ENCODE results near the gene GCM1.
"Not testable (repeated sequence)": the region's sequence is repeated elsewhere in the genome, so short reads cannot be mapped to it uniquely, and the experiment has no call there.

The GCM1 gene

GRCh38 chr6:53148684-53149083 lies at the start of gene GCM1:
GCM1 (minus strand) TSS chr6:53148841; CDS start chr6:53145632, 3,209 bp downstream.
- no peak for DNase-seq (ENCODE audit: extremely low read depth in 1 of 2, low read depth in 1 of 2)

- no peak for DNase-seq (ENCODE audit: extremely low read depth in 1 of 2, low read depth in 1 of 2)
Observed at GRCh38 chr6:53197553-53197952, 48.9 kb upstream of the GCM1 start.

GRCh38 chr6:53195048-53195447 lies 46.4 kb upstream of the GCM1 start:
- DNase-seq (ENCODE audit: extremely low read depth in 1 of 2, low read depth in 1 of 2) = no peak

- no peak for DNase-seq (ENCODE audit: extremely low read depth in 1 of 2, low read depth in 1 of 2)
Observed at GRCh38 chr6:53192682-53193188, 44.1 kb upstream of the GCM1 start.

- DNase-seq (ENCODE audit: extremely low read depth in 1 of 2, low read depth in 1 of 2) = no peak
Observed at GRCh38 chr6:53189554-53189953, 40.9 kb upstream of the GCM1 start.

GRCh38 chr6:53188833-53189232 lies 40.2 kb upstream of the GCM1 start:
- DNase-seq (ENCODE audit: extremely low read depth in 1 of 2, low read depth in 1 of 2) = no peak

- no peak for DNase-seq (ENCODE audit: extremely low read depth in 1 of 2, low read depth in 1 of 2)
Observed at GRCh38 chr6:53180678-53181077, 32.0 kb upstream of the GCM1 start.

GRCh38 chr6:53179961-53180651 lies 31.5 kb upstream of the GCM1 start:
- DNase-seq (ENCODE audit: extremely low read depth in 1 of 2, low read depth in 1 of 2) = no peak

- DNase-seq (ENCODE audit: extremely low read depth in 1 of 2, low read depth in 1 of 2) = no peak
Observed at GRCh38 chr6:53178837-53179432, 30.3 kb upstream of the GCM1 start.

GRCh38 chr6:53175027-53175426 lies 26.4 kb upstream of the GCM1 start:
- DNase-seq (ENCODE audit: extremely low read depth in 1 of 2, low read depth in 1 of 2) = no peak

GRCh38 chr6:53172468-53172803 lies 23.8 kb upstream of the GCM1 start:
- no peak for DNase-seq (ENCODE audit: extremely low read depth in 1 of 2, low read depth in 1 of 2)

- peak; percentile 75 to 85 for DNase-seq (ENCODE audit: extremely low read depth in 1 of 2, low read depth in 1 of 2)
Observed at GRCh38 chr6:53171605-53172467, 23.2 kb upstream of the GCM1 start.

GRCh38 chr6:53168516-53169267 lies 20.1 kb upstream of the GCM1 start:
- no peak for DNase-seq (ENCODE audit: extremely low read depth in 1 of 2, low read depth in 1 of 2)

GRCh38 chr6:53165293-53165692 lies 16.7 kb upstream of the GCM1 start:
- DNase-seq (ENCODE audit: extremely low read depth in 1 of 2, low read depth in 1 of 2) = no peak

- DNase-seq (ENCODE audit: extremely low read depth in 1 of 2, low read depth in 1 of 2) = no peak
Observed at GRCh38 chr6:53162606-53163005, 14.0 kb upstream of the GCM1 start.

GRCh38 chr6:53161481-53162009 lies 12.9 kb upstream of the GCM1 start:
- DNase-seq (ENCODE audit: extremely low read depth in 1 of 2, low read depth in 1 of 2) = no peak

- DNase-seq (ENCODE audit: extremely low read depth in 1 of 2, low read depth in 1 of 2) = no peak
Observed at GRCh38 chr6:53159558-53159957, 10.9 kb upstream of the GCM1 start.

- not testable (repeated sequence) for DNase-seq (ENCODE audit: extremely low read depth in 1 of 2, low read depth in 1 of 2)
Observed at GRCh38 chr6:53158076-53158475, 9.4 kb upstream of the GCM1 start.

GRCh38 chr6:53155279-53155678 lies 6.6 kb upstream of the GCM1 start:
- not testable (repeated sequence) for DNase-seq (ENCODE audit: extremely low read depth in 1 of 2, low read depth in 1 of 2)

GRCh38 chr6:53154794-53155193 lies 6.2 kb upstream of the GCM1 start:
- DNase-seq (ENCODE audit: extremely low read depth in 1 of 2, low read depth in 1 of 2) = no peak

- no peak for DNase-seq (ENCODE audit: extremely low read depth in 1 of 2, low read depth in 1 of 2)
Observed at GRCh38 chr6:53154071-53154470, 5.4 kb upstream of the GCM1 start.

Measured in activated CD8-positive, alpha-beta memory T cell treated with anti-CD3 and anti-CD28 coated beads for 1 hour (primary cell).